Parathyroid adenoma (tissue), 2 donors: ENCODE data around the gene CDC14A.

ENCODE experiments used
- H2AFZ ChIP-seq: fragments of 300-600 bp; sonication (generic); one replicate; pipeline ENCODE4 v1.7.0; 2017; ENCODE audit warnings: antibody characterized with exemption, mild to moderate bottlenecking
- H3K27ac ChIP-seq: fragments of 300-600 bp; sonication (generic); one replicate; pipeline ENCODE4 v1.7.0; 2017
- H3K27me3 ChIP-seq: fragments of 300-600 bp; sonication (generic); one replicate; pipeline ENCODE4 v1.7.0; 2017; ENCODE audit warnings: low read length; ENCODE audit not compliant: control insufficient read depth, insufficient read depth
- H3K36me3 ChIP-seq: fragments of 300-600 bp; sonication (generic); one replicate; pipeline ENCODE4 v1.7.0; 2017; ENCODE audit warnings: low read length; ENCODE audit not compliant: control insufficient read depth, insufficient read depth
- H3K4me1 ChIP-seq: fragments of 300-600 bp; sonication (generic); one replicate; pipeline ENCODE4 v1.7.0; 2017; ENCODE audit warnings: control low read depth
- H3K4me2 ChIP-seq: fragments of 300-600 bp; sonication (generic); one replicate; pipeline ENCODE4 v1.7.0; 2017; ENCODE audit warnings: low read length
- H3K4me3 ChIP-seq: fragments of 300-600 bp; sonication (generic); one replicate; pipeline ENCODE4 v1.7.0; 2017; ENCODE audit warnings: low read depth, low read length
- H3K79me2 ChIP-seq: fragments of 300-600 bp; sonication (generic); one replicate; pipeline ENCODE4 v1.7.0; 2017; ENCODE audit warnings: control low read depth
- H3K9ac ChIP-seq: fragments of 300-600 bp; sonication (generic); one replicate; pipeline ENCODE4 v1.7.0; 2017; ENCODE audit warnings: mild to moderate bottlenecking
- H3K9me3 ChIP-seq: fragments of 300-600 bp; sonication (generic); one replicate; pipeline ENCODE4 v1.7.0; 2017; ENCODE audit warnings: low read length; ENCODE audit not compliant: control insufficient read depth
- TF ChIP-seq, protein P1 (sequence below): fragments of 300-600 bp; sonication (generic); IDR thresholded peaks from one replicate; pipeline ENCODE4 v1.7.0; 2017; ENCODE audit warnings: antibody characterized with exemption, mild to moderate bottlenecking
- donor health status: primary hyperparathyroidism.

The CDC14A gene, protein sequence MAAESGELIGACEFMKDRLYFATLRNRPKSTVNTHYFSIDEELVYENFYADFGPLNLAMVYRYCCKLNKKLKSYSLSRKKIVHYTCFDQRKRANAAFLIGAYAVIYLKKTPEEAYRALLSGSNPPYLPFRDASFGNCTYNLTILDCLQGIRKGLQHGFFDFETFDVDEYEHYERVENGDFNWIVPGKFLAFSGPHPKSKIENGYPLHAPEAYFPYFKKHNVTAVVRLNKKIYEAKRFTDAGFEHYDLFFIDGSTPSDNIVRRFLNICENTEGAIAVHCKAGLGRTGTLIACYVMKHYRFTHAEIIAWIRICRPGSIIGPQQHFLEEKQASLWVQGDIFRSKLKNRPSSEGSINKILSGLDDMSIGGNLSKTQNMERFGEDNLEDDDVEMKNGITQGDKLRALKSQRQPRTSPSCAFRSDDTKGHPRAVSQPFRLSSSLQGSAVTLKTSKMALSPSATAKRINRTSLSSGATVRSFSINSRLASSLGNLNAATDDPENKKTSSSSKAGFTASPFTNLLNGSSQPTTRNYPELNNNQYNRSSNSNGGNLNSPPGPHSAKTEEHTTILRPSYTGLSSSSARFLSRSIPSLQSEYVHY

DNA sequence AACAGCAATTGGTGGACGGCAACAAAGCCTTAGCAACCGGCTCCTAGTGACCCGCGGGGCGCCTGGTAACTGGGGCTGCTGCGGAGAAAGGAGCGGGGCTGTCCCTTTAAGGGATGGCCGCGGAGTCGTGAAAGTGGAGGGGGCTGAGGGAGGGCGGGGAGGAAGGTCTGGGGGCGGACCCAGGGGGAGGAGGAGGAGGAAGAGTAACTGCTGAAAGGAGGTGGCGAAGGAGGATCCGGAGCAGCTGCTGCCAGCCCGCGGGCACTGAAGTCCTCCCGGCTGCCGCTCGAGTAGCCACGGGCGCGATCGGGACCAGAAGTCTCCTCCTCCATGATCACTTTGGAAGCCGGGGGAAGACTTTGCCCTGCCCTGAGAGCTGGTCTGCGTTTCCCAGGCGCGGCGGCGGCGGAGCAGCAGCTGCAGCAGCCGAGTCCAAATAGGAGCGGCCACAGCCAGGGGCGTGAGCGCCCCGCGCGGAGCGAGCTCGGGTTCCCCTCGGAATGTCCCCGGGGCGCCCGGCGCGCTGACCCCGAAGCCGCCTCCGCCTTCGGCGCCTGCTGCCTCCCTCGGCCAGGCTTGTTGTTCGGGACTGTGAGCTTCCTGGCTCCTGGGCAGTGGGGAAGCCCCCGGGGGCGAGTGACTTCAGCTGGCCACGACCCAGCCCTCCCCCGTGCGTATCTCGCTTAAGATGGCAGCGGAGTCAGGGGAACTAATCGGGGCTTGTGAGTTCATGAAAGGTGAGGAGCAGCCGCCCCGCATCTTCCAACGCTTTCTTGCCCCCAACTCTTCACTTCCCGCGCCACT is at the start of gene CDC14A:
Gene CDC14A, plus strand, starts transcription at position 240 of the 804 bp plus-strand sequence. Its CDS starts 449 bp downstream, at position 689.
- Histone ChIP-seq H3K27me3 (no peaks in the 10 kb centered on the region), H3K4me3 (peak within 1 kb of the TSS; percentile 84), H3K27ac (peak within 1 kb of the TSS; percentile 86), H3K79me2 (no peaks in the 10 kb centered on the region), H2AFZ (peak within 1 kb of the TSS; percentile 95), H3K4me1 (no peaks in the 10 kb centered on the region), H3K4me2 (peak within 1 kb of the TSS; percentile 62), H3K9me3 (no peaks in the 10 kb centered on the region), H3K9ac (peak within 1 kb of the TSS; percentile 72), H3K36me3 (no peaks in the 10 kb centered on the region)
- TF ChIP-seq, protein P1, sequence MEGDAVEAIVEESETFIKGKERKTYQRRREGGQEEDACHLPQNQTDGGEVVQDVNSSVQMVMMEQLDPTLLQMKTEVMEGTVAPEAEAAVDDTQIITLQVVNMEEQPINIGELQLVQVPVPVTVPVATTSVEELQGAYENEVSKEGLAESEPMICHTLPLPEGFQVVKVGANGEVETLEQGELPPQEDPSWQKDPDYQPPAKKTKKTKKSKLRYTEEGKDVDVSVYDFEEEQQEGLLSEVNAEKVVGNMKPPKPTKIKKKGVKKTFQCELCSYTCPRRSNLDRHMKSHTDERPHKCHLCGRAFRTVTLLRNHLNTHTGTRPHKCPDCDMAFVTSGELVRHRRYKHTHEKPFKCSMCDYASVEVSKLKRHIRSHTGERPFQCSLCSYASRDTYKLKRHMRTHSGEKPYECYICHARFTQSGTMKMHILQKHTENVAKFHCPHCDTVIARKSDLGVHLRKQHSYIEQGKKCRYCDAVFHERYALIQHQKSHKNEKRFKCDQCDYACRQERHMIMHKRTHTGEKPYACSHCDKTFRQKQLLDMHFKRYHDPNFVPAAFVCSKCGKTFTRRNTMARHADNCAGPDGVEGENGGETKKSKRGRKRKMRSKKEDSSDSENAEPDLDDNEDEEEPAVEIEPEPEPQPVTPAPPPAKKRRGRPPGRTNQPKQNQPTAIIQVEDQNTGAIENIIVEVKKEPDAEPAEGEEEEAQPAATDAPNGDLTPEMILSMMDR, result no peak

DNA sequence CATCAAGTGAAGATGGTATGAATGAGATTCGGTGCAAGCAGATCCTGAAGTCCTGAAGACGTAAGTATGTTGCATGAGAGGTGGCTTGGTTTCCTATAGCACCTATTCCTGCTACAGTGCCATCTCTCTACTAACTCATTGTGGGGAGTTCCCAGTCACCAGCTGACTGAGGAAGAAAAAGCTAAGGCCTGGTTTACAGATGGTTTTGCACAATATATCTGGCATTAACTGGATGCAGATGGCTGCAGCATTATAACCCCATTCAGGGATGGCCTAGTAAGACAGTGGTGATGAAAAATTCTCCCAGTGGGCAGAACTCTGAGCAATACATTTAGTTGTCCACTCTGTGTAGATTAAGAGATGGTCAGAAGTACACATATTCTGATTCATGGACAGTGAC is 49.6 kb upstream of the CDC14A start:
- Histone ChIP-seq H3K27ac (no peak overlapping the region), H3K9me3 (no peaks in the 10 kb centered on the region), H3K36me3 (no peaks in the 10 kb centered on the region), H3K79me2 (no peaks in the 10 kb centered on the region), H3K4me2 (no peak overlapping the region), H3K27me3 (no peaks in the 10 kb centered on the region), H3K9ac (no peak overlapping the region), H2AFZ (no peak overlapping the region), H3K4me1 (no peaks in the 10 kb centered on the region), H3K4me3 (no peak overlapping the region)
- TF ChIP-seq, protein P1, result no peak

DNA sequence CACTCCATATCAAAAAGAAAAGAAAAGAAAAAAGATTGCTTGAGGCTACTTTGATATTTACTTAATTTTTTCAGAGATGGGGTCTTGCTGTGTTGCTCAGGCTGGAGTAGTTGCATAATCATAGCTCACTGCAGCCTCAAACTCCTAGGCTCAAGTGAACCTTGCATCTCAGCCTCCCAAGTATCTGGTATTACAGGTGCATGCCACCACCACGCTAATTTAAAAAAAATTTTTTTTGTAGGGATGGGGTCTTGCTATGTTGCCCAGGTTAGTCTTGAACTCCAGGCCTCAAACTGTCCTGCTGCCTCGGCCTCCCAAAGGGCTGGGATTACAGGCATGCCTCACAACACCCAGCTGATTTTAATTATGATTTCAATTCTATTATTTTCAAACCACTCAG is 48.1 kb upstream of the CDC14A start:
- Histone ChIP-seq H3K4me1 (no peaks in the 10 kb centered on the region), H3K4me2 (no peak overlapping the region), H3K9me3 (no peaks in the 10 kb centered on the region), H3K9ac (no peak overlapping the region), H3K27ac (no peak overlapping the region), H3K79me2 (no peaks in the 10 kb centered on the region), H3K4me3 (no peak overlapping the region), H3K36me3 (no peaks in the 10 kb centered on the region), H3K27me3 (no peaks in the 10 kb centered on the region), H2AFZ (no peak overlapping the region)
- TF ChIP-seq, protein P1, result no peak

DNA sequence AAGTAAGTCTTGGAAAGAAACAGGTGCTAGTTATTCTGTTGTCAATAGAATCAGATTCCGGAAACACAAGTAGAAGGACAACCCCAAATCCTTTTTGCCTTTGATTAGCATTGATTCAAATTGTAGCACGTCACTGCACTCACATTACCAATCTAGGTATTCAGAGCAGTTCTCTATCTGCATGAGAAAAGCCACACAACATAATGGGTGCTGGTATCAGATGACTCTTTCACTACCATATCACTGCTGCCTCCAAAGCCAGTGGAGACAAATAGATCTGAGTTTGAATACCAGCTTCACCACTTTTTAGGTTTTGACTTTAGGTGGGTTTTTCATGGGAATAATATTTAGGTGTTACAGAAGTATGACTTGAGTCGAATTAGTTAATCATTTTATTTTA is 47.4 kb upstream of the CDC14A start:
- H3K27ac ChIP-seq, result no peak overlapping the region
- no peaks in the 10 kb centered on the region for H3K4me1 ChIP-seq
- TF ChIP-seq, protein P1, result no peak
- no peak overlapping the region for H3K4me2 ChIP-seq
- no peaks in the 10 kb centered on the region for H3K36me3 ChIP-seq
- H3K4me3 ChIP-seq, result no peak overlapping the region
- H3K9ac ChIP-seq, result no peak overlapping the region
- no peaks in the 10 kb centered on the region for H3K27me3 ChIP-seq
- H2AFZ ChIP-seq, result no peak overlapping the region
- no peaks in the 10 kb centered on the region for H3K9me3 ChIP-seq
- H3K79me2 ChIP-seq, result no peaks in the 10 kb centered on the region
